Bronchial epithelial cell (primary cell): ENCODE data around the gene FADS6. TPM values are rescaled to one million over a fixed set of nuclear protein-coding genes. Genes with fewer than 3 reads are reported as not detected.

Source experiments
- DNase-seq: peaks from one replicate; pipeline ENCODE4 v3.0.0-alpha.2; 2010; ENCODE audit warnings: low read depth
- FAIRE-seq: peaks from 2 replicates; lab custom pipeline; 2011; peaks lifted over from hg19 to GRCh38; lab: Jason Lieb, UNC
- H3K27me3 ChIP-seq: 2 replicates; pipeline ENCODE4 v1.5.1; 2011; ENCODE audit warnings: low read length; ENCODE audit not compliant: control insufficient read depth, insufficient read depth
- H3K36me3 ChIP-seq: 2 replicates; pipeline ENCODE4 v1.5.1; 2011; ENCODE audit warnings: low read length; ENCODE audit not compliant: control insufficient read depth, insufficient read depth
- H3K4me3 ChIP-seq: 2 replicates; pipeline ENCODE4 v1.5.1; 2011; ENCODE audit warnings: mild to moderate bottlenecking, low read depth, low read length, control low read depth
- total RNA-seq: library from RNA; depleted of rRNA; stranded (reverse); fragments of >200 nt; gene quantifications from 2 replicates; pipeline ENCODE4 v1.2.1, GENCODE V29; 2014
- TF ChIP-seq, protein P1 (sequence below): IDR thresholded peaks from 2 replicates; pipeline ENCODE4 v1.5.1; 2011; ENCODE audit warnings: mild to moderate bottlenecking, moderate library complexity, low read length, control low read depth, inconsistent platforms; ENCODE audit not compliant: insufficient read depth, severe bottlenecking

FADS6 gene
- total RNA-seq, 1 donor from 2014 or later: not detected

- FAIRE-seq: no peak
- peaks cover 38% of the 10 kb centered on the region for H3K27me3 ChIP-seq
- TF ChIP-seq, protein P1, sequence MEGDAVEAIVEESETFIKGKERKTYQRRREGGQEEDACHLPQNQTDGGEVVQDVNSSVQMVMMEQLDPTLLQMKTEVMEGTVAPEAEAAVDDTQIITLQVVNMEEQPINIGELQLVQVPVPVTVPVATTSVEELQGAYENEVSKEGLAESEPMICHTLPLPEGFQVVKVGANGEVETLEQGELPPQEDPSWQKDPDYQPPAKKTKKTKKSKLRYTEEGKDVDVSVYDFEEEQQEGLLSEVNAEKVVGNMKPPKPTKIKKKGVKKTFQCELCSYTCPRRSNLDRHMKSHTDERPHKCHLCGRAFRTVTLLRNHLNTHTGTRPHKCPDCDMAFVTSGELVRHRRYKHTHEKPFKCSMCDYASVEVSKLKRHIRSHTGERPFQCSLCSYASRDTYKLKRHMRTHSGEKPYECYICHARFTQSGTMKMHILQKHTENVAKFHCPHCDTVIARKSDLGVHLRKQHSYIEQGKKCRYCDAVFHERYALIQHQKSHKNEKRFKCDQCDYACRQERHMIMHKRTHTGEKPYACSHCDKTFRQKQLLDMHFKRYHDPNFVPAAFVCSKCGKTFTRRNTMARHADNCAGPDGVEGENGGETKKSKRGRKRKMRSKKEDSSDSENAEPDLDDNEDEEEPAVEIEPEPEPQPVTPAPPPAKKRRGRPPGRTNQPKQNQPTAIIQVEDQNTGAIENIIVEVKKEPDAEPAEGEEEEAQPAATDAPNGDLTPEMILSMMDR: no peak
- no peak for DNase-seq
- H3K36me3 ChIP-seq: no peaks in the 10 kb centered on the region
- no peak overlapping the region for H3K4me3 ChIP-seq
Measured at GRCh38 chr17:74937064-74938051, 43.9 kb upstream of the FADS6 start.

DNA sequence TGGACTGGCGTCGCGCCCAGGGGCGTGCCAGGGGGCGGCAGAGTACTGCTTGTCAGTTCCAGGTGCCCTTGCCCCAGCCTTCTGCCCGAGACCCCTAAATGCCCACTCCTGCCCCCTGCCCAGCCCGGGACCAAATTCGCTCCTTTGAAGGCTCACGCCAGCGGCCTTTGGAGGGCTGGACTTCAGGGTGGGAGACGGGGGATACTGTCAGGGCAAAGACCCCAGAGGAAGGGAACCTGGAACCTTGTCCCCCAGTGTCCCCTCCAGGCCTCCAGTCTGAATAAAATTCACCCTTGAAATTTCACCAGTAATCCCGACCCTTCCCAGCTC is 43.0 kb upstream of the FADS6 start:
- H3K4me3 ChIP-seq: no peak overlapping the region
- H3K36me3 ChIP-seq: no peaks in the 10 kb centered on the region
- FAIRE-seq (no peak), DNase-seq (no peak)
- H3K27me3 ChIP-seq: peaks cover 38% of the 10 kb centered on the region
- TF ChIP-seq, protein P1: no peak

GRCh38 chr17:74935585-74936469 is 42.4 kb upstream of the FADS6 start, which contains the start of gene OTOP3:
Gene OTOP3, plus strand, starts transcription at chr17:74935898. Its CDS starts 24 bp downstream, at chr17:74935922.
- no peak for DNase-seq
- no peaks in the 10 kb centered on the region for H3K36me3 ChIP-seq
- H3K4me3 ChIP-seq: no peak within 1 kb of the TSS
- H3K27me3 ChIP-seq: peaks cover 38% of the 10 kb centered on the region
- TF ChIP-seq, protein P1: no peak
- FAIRE-seq: no peak

DNA sequence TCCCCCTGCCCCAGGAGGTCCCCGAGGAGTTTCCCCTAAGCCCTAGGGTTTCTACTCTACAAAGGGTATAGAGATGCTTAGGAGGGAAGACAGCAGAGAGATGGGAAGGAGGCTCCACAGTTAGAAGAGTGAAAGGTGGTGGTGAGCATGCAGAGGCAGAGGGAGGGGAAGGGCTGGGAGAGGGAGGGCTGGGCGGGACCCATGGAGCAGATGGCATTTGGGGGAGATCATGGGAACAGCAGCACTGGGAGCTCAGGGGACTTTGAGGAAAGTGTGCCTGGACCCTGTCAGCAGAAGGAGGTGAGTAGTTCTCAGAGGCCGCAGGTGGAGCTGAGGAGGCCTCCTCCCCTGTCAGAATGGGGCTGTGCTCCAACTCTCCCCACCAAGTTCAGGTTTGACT is 41.6 kb upstream of the FADS6 start:
- Histone ChIP-seq H3K27me3 (peaks cover 38% of the 10 kb centered on the region), H3K4me3 (no peak overlapping the region), H3K36me3 (no peaks in the 10 kb centered on the region)
- TF ChIP-seq, protein P1: no peak
- FAIRE-seq (no peak), DNase-seq (no peak)

DNA sequence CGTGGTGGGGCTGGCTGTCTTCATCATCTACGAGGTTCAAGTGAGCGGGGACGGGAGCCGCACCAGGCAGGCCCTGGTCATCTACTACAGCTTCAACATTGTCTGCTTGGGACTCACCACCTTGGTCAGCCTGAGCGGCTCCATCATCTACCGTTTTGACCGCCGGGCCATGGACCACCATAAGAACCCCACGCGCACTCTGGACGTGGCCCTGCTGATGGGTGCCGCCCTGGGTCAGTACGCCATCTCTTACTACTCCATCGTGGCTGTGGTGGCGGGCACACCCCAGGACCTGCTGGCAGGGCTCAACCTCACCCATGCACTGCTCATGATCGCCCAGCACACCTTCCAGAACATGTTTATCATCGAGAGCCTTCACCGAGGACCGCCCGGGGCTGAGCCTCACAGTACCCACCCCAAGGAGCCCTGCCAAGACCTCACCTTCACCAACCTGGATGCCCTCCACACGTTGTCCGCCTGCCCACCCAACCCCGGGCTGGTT is 37.2 kb upstream of the FADS6 start:
- H3K36me3 ChIP-seq: no peaks in the 10 kb centered on the region
- H3K4me3 ChIP-seq: no peak overlapping the region
- no peak for DNase-seq
- TF ChIP-seq, protein P1: no peak
- FAIRE-seq: no peak
- peaks cover 18% of the 10 kb centered on the region for H3K27me3 ChIP-seq
